Muscle of arm (tissue), 12 donors: Measurements from ENCODE around the gene BBS2. TPM values are rescaled to one million over a fixed set of nuclear protein-coding genes. Genes with fewer than 3 reads are reported as not detected.
"Not testable (repeated sequence)": the region's sequence is repeated elsewhere in the genome, so short reads cannot be mapped to it uniquely, and the experiment has no call there.

ENCODE experiments used
- DNase-seq: peaks from one replicate; pipeline ENCODE4 v3.0.0-alpha.2; 2013
- polyA plus RNA-seq, 12 donors: library from polyadenylated mRNA; unstranded; fragments of 120-200 nt; gene quantifications; one replicate each; pipeline ENCODE4 v1.2.1, GENCODE V29; 2013; ENCODE audit not compliant: insufficient read length in 12 of 12

BBS2 gene
- polyA plus RNA-seq, 12 donors = 19.8 to 71.6 (median 49.9) TPM; not detected in 1

DNA sequence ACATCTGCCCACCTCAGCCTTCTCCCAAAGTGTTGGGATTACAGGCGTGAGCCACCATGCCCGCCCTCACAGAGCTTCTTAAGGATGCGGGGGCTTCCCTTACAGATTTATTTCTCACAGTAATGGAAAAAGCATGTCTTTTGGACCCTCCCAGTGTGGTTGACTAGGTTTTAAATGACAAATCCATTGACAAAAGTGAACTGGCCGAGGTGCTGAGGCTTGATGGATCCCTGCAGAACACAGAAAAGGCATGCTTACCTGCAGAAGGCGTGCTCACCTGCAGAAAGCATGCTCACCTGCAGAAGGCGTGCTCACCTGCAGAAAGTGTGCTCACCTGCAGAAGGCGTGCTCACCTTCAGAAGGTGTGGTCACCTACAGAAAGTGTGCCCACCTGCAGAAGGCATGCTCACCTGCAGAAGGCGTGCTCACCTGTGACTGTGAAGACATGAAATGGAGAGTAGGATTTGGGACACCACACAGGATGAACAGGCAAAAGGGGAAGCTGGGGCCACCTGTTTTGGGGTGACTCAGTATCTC, 15.1 kb upstream of the BBS2 start:
- DNase-seq = no peak

DNA sequence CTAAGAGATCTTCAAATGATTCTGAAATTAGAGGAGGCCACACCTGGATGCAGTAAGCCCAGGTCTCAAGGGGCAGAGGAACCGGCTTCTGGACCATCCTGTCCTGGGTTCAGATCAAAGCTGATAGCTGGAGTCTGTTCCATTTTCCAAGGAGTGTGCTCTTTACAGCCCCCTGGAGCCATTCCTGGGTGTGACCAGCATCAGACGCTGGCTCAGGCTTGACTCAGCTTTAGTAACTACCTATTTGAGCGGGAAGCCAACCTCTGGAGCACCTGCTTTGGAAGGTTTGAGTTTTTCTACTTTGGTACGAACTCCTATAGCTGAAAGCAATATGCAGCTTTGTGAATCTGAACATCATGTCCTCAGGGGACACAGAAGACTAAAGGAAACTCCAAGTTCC, 12.9 kb upstream of the BBS2 start:
- no peak for DNase-seq

DNA sequence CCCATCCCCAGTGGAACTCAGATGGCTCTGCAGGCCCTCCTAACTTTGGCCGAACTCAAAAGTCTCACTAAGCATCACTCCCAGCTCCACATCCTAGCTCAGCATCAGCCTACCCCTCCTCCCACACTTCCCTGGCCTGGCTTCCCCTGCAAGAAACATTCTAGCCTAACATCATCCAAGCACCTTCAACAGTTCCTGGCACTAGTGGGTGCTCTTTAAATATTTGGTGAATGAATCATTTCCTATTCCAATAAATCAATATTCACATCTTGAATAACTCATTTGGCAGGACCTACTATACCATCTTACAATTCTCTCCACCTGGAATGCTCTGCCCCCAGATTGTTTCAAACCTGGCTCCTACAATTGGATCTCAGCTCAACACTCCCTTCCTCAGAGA, 11.0 kb upstream of the BBS2 start:
- DNase-seq = no peak

DNA sequence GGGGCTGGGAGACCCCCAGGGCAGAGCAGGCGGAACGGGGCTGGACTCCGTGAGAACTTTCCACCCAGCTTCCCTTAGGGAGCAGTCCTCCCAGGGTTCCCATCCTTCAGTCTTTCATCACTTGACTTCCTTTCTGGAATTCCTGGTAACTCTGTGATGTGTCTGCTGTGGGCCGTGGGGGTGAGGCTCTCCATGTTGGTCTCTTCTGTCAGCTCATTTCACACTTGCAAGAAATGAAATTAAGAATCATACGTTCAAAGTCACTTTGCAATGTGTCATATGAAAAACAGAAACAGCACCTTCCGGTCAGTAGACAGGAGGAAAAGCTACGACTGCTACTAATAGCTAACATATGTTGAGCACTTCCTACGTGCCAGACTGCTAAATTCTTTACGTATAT, 5.4 kb upstream of the BBS2 start:
- peak; percentile 42 for DNase-seq

DNA sequence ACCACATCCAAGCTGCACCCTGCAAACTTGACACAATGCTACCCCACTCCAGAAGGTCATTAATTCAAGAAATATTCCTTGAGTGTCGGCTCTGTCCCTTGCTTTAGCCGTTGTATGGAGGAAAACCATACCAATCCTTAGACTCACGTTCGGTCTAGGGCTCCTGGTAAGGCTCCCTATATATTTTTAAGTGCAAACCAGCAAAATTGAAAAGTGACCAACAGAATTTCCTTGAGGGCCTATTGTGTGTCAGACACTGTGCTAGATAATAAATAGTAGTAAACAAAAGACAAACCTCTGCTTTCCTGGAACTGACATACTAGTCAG, 390 bp upstream of the BBS2 start:
- DNase-seq = no peak

DNA sequence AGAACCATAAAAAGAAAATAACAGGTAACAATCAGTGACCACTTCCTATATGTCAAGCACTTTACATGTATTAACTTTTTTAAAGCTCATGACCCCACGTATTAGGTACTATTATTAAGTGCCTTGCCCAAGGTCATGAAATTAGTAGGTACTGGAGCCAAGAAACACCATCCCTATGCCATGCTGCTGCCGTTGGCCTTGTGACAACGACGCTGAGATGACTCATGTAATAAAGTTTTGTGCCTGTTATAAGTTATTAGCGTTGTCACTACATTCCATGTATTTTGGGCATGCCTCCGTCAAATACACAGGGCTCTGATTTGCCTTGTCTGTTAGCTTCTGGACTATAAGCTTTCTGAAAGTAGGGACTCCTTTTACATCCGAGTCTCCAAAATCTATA, 1.4 kb downstream of the BBS2 start:
- DNase-seq = no peak

DNA sequence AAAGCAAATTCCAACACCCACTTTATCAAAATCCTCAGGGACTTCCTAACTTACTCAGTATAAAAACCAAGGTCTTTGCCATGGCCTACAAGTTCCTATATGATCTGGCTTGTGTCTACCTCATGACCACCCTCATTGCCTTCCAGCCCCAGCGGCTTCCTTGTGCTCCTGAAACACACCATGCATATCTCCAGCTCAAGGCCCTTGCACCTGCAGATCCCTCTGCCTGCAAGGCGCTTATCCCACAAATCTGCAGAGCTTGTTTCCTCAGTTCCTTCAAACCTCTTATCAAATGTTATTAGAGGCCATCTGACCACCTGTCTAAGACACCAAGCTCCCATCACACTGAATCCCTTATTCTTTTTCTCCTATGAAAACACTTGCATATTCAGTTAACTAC, 2.6 kb downstream of the BBS2 start:
- no peak for DNase-seq

DNA sequence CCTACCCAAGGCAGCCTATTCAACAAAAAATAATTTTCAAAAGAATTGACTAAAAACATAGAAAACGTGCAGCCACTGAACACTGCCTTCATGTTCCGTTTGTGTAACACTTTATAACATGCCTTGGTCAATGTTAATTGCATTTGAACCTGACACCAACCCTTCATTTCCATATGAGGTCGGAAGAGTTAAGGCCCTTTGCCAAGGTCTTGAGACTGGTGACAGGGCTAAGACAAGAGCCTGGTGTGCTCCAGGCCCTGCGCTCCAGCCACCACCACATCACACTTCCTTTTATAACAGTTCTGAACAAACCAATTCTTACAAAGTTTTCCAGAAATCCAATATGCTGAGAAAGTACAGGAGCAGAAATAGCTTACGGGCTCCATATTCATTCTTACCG, 4.2 kb downstream of the BBS2 start:
- no peak for DNase-seq

DNA sequence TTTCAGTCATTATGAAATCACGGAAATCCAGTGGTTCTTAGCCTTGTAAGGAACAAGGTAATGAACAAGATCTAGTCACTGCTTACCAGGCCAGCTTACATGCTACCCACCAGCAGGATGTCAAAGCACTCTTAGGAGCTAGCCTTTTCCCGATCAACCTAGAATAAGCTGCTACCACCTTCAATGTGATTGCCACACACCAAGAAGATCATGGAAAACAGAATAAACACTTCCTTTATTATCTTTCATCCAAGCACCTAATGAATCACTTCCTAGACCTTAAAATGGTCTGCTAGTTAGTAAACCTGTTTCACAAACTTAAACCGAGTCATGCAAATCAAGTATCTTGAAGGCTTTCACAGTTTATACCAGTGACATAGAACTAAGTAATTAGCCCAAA, 5.0 kb downstream of the BBS2 start:
- no peak for DNase-seq

DNA sequence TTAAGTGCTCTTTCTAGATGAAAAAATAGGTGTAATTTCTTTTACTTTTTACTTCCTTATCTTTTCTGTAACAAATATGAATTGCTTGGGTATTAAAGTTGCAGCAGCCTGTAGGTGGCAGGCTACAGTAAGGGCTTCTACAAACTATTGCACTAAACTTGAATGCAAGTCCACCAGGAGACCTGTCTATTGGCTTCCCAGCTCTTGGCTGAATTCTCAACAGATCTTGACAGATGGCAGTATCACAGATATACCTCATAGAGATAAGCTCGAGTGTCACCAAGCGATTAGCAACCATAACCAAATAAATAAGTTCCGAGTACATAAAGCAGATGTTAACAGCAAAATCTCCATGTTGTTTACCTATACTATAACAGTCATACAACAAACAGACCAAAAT, 5.9 kb downstream of the BBS2 start:
- DNase-seq = peak; percentile 28

DNA sequence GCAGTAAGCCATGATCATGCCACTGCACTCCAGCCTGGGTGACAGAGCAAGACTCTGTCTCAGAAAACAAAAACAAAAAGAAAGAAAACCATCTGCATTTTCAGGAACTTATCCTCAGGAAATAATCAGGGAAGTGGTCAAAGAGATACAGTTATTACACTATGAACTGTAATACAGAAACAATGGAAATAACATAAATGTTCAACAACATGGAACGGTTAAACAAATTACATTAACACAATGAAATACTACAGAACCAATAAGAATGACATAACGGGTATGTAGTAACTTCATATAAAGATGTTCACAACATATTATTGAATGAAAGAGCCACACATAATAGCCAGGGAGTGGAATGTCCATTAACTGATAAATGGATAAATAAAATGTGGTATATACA, 6.7 kb downstream of the BBS2 start:
- DNase-seq = no peak

DNA sequence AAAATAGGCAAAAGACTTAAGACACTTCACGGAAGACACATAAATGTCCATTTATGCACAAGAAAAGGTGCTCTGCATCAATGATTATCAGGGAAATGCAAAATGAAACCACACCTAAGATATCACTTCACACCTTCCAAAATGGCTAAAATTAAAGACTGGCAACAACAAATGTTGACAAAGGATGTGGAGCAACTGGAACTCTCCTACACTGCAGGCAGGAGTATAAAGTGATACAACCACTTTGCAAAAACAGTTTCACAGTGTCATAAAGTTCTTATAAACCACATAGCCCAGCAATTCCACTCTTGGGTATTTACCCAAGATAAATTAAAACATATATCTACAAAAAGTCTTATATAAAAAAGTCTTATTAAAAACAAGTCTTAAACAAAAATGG, 7.8 kb downstream of the BBS2 start:
- no peak for DNase-seq

DNA sequence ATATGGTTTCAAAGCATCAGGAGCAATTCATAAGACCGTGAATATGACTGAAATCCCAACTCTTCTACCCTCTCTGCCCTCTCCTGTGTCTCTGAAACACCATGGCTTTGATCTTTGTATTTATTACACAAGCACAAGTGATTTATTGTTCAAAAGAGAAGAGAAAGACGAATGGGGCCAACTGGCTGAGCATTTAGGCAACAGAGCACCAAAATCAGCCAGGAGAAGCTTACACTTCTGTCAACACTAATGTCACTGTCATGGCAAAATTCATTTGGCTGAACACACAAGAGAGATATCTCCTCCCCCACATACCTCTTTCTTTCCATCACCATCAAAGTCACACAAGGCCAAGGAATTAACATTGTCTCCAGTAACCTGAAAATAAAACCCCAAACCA, 9.3 kb downstream of the BBS2 start:
- DNase-seq = no peak

DNA sequence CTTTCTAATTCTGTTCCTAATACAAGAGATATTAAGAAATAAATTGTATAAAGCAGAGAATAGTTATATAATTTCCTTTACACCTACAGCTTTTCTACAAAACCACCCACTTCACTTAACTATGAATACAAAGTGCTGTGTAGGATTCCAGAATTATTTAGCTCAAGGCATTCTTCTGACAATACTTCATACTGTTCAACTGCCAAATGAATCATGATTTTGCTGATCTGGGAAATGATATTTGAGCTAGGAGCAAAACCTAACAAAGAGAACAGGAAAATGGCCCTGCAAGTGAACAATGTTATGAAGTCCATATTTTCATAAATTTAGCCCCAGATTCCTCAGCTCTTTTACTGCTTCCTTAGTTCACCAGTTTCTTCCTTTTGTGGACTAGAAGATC, 12.9 kb downstream of the BBS2 start:
- DNase-seq = peak; percentile 44

DNA sequence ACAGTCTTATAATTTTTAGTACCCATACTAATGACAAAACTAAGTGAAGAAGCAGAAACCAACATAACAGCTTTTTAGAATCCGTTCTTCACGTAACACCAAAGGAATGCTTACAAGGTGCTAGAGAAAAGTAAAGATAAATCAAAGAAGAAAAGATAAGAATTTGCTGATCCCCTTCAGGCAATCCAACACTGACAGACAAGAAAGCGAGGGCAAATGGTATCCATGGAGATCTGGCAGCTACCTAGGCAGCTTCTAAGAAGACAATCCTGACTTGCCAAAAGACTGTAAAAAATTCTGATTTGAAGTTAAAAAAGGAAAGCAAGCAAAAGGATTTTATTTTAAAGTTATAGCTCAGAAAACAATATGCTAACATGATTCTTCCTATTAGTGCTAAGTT, 14.6 kb downstream of the BBS2 start:
- no peak for DNase-seq

DNA sequence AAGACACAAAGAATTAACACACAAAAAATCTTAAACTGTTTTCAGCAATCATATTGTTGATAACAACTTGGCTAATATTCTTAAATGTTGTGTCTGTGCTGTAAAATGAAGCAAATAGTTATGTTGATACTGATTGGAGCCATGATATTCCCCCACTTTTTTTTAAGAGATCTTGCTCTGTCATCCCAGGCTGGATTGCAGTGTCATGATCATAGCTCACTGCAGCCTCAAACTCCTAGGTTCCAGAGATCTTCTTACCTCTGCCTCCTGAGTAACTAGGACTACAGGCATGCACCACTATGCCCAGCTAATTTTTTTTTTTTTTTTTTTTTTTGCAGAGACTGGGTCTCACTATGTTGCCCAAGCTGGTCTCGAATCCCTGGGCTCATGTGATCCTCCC, 26.0 kb downstream of the BBS2 start:
- no peak for DNase-seq

DNA sequence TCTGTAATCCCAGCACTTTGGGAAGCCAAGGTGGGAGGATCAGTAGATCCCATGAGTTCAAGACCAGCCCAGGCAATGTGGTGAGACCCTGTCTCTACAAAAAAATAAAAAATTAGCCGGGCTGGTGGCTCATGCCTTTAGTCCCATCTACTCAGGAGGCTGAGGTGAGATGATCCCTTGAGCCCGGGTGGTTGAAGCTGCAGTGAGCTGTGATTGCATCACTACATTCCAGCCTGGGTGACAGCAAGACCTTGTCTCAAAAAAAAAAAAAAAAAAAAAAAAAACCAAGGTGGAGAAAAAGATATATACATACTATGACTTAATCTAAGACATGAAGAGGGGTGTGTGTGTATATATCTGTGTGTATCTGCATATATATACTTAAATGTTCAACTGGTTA, 26.7 kb downstream of the BBS2 start:
- no peak for DNase-seq

DNA sequence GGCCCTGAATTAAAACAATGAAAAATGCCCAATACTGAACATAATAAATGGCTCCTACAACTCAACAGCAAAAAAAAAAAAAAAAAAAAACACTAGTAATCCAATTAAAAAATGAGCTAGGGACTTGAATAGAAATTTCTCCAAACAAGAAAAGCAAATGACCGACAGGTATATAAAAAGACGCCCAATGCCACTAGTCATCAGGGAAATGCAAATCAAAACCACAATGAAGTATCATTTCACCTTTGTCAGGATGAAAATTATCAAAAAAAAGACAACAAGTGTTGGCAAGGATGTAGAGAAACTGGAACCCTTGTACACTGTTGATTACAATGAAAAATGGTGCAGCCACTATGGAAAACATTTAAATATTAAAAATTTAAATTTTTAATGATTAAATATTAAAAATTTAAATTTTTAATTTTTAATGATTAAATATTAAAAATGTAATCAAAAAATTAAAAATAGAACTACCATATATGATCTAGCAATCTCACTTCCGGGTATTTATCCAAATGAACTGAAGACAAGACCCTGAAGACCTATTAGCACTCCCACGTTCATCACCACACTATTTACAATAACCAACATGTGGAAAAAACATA, 28.1 kb downstream of the BBS2 start:
- no peak for DNase-seq

DNA sequence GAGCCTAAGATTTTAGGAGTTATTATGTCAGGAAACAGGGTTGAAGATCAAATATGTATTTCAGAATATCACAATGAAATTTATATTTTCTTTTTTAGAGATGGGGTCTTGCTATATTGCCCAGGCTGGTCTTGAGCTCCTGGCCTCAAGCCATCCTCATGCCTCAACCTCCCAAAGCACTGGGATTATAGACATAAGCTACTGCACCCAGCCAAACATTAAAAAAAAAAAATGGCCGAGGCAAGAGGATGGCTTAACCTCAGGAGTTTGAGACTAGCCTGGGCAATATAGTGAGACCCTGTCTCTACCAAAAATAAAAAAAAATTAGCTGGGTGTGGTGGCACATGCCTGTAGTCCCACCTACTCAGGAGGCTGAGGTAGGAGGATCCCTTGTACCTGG, 31.0 kb downstream of the BBS2 start:
- not testable (repeated sequence) for DNase-seq

DNA sequence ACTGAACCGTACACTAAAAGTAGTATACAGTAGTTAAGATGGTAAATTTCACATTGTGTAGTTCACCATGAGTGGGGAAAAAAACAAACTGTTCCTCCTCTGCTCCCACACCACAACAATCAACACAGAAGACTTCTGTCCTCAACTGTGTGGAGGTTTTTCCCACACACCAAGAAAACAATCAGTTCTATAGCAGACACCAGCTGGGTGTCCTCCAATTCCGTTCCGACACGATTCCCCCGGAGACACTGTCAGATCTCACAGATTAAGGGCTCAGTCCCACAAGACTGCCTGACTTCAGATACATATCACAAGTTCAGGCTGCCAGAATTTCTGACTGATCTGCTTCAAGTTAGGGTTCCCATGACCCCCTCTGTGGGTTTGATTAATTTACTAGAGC, 31.8 kb downstream of the BBS2 start:
- DNase-seq = no peak

DNA sequence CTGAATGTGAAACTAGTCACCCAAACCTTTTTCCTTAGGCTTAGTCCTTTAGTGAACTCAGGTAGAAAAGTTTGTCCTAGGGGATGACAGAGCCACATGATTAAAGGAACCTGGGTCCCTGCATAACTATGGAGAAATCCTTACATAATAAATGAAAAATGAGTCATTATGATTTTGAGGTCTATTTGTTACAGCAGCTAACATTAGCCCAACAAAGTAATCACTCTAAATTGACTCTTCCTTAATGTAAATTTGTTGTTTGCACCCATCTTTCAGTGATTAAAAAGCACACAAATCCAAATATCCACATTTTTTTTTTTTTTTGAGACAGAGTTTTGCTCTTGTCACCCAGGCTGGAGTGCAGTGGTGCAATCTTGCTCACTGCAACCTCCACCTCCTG, 36.4 kb downstream of the BBS2 start:
- no peak for DNase-seq

DNA sequence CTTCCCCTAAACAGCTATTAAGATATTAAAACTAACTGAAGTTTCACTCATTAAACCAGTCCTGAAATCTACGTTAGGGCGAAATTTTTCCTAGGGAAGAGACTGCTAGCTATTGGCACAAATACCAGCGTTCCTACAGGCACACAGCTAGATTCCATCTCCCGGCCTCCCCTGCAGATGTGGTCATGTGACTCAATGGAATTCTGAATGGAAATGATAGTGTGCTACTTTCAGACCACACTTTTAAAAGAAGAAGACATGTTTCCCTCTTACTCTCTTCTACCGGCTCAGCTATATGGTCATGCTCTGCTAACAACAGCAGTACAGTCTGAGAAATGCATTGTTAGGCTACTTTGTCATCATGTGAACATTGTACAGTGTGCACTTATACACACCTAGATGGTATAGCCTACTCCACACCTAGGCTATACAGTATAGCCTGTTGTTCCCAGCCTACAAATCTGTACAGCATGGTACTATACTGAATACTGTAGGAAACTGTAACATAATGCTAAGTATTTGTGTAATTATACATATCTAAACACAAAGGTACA, 37.1 kb downstream of the BBS2 start:
- no peak for DNase-seq

DNA sequence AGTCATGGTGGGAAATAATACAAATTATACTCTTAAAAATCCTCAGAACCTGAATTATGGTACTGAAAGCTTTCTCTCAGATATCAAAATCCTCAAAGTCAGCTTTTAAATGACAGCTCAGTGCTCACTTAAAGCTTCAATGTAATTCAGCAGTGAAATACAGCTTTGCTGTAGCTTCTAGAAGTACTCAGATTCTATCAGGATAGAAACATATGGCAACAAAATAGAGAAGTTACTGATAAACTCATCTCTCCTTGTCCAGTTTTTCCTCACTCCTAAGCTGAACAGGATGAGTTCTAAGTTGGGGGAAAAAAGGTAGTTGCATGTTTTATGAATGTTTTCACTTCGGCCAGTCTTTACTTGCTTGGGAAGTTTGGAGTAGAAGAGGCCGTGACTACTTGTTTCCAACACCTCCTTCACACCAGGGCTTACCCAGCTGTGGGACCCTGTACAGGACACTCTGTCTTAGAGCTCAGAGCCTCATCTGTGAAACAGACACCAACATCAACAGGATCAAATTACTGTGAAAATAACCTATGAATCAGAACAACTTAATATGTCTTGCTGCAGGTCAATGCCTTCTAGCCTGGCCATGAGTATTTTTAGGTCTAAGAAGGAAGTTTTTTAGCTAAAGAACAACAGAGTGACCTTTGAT, 38.2 kb downstream of the BBS2 start:
- no peak for DNase-seq
